GM18517 (cell line): Measurements from ENCODE around the gene MRPL24.

Source experiments
- ATAC-seq: cut with Tn5 transposase; IDR thresholded peaks from one replicate; pipeline ENCODE4 v1.9.1; 2021; ENCODE audit warnings: mild to moderate bottlenecking, moderate library complexity; ENCODE audit not compliant: unreplicated experiment

MRPL24 gene

DNA sequence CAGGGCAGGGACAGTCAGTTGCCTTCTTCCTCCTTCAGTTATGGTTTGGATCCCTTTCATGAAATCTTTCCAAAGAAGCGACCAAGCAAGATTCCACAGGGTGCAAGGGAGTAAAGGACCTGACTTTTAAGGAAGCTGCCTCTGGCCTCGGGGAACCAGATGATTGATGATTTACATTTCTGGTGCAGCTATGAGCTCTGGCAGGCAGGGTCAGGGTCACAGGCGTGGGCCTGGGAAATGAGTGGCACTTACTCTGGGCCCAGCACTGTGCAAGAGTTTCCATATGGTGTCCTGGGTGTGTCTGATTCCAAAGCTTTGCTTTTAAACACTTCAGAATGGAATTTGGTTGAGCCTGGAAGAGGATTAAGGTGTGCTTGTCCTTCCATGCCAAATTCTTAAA lies 28.3 kb downstream of the MRPL24 start:
- no peak for ATAC-seq

DNA sequence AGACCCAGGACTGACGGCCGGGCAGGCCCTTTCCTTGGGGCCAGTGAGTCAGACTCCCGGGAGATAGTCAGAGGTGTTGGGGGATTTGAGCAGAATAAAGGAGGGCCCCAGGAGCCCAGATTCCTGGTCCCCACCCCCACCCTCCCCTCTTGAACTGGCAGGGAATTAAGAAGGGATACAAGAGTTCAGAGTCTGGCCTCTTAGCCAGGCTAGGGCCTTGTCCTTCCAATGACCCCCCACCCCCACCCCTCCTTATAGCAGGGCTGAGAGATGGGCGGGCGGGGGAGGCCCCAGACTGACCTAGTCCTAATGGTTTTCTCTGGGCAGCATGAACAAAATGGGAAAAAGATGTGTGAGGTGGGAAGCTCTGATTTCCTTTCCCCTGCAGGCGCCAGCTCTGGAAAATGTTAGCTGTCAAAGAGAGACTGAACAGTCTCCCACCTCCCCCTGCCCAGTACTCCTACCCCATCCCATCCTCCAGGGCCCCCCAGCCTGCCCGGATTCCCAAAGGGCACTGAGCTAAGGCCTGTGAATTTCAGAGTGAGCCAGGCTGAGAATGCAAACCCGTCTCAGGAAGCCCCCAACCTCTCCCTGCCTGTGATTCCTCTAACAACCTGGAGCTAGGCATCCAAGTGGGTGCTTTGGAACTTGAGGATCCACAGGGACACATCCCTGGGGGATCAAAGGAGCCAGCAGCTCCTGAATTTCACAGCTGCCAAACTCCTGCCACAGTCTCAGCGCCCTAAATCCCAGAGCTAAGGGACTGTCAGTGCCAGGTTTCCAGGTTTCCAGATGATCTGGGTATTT lies 29.7 kb downstream of the MRPL24 start:
- ATAC-seq: no peak

DNA sequence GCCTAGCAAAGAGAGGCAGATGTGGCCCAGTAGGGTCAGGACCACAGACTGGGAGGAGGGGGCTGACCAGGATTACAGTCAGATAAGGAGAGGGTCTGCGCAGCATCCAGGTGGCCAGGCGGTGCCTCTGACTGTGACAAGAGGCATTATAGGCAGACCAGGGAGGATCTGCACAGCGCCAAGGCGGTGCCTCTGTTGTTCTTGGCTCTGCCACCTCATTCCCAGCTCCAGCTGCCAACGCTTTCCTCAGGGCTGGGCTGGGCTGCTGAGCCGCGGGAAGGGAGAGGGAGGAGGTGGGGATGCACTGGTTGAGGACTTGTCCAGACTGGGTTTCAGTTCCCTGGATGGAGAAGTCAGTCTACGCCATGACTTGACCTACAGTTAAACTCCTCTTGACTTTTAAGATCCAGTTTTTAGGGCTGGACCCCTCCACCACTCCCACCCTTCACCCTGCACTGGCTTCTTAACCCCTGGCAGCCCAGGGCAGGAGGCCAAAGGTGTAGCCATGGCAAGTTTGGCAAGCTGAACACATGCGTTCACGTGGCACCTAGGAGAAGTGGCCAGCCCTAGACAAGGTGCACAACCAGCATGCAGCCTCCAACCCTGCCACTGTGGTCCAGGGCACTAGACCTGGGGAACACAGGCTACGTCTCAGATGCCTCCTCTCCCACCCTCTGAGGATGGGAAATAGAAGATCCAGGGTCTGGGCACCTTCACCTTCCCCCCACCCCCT lies 31.0 kb downstream of the MRPL24 start:
- no peak for ATAC-seq

GRCh38 chr1:156709031-156709430 lies 31.9 kb downstream of the MRPL24 start:
- ATAC-seq: no peak

GRCh38 chr1:156708218-156708661 lies 32.6 kb downstream of the MRPL24 start:
- ATAC-seq: no peak

DNA sequence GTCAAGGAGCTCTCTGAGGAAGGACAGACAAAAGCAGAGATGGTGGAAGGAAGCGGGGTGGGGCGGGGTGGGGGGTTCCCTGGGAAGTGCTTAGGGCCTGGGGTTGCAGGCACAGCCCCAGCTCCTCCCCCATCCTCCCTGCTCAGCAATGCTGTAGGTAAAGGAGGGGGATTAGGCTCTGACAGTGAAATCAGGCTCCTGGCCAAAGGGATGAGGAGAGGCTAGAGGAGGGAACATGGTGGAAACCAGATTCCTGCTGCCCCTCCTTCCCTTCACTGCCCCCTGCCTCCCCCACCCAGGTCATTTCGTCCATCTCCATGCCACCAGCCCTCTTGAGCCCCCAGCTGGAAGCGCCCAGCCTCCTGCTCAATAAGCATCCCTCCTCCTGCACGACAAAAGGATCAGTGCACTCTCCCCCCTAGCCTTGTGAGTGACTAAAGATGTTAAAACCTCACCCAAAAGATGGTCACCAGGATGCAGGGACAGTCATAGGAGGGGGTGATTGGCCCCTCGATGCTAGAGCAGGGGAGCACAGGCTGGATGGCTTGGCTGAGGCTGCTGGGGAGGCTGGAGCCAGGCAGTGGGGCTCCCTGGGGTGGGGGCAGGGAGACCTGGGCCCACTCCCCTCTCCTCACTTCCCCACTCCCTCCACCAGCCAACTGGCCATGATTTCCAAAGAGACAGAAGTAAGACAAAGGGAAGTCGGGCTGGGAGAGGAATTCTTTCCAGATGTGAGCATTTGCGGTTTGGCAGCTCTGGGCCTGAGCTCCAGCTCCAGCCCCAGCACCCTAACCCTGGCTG lies 33.3 kb downstream of the MRPL24 start:
- no peak for ATAC-seq

GRCh38 chr1:156706657-156707416 lies 34.1 kb downstream of the MRPL24 start:
- no peak for ATAC-seq

GRCh38 chr1:156705918-156706656 lies 34.8 kb downstream of the MRPL24 start:
- no peak for ATAC-seq

DNA sequence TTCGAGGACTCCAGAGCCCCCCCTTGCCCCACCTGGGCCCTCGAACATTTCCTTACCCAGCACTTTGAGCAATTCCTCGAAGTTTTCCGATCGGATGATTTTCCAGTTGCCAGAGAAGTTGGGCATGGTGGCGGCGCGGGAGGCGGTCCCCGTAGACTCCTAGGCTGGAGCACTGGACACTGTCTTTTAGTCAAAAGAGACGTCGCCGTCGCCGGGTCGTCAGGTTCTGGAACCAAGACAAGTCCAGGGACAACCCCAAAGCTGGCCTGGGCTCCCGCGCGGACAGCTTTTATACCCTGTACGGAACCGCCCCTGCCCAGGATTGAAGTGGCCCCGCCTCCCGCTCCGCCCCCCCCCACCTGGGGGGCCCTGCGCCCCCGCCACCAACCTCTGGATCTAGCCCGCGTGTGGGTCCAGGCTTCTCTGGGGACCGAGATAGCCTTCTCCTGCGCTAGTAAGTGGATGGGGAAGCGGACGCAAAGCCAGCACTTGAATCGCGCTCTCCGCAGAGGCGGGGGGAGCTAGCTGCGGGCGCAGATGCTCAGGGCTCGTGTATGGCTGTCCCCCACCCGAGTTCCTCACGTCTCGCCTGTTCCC lies 35.5 kb downstream of the MRPL24 start, which contains the start of gene CRABP2:
CRABP2 (minus strand) TSS at position 263 of the 597 bp plus-strand sequence; CDS start at position 126, 137 bp downstream.
- no peak for ATAC-seq

DNA sequence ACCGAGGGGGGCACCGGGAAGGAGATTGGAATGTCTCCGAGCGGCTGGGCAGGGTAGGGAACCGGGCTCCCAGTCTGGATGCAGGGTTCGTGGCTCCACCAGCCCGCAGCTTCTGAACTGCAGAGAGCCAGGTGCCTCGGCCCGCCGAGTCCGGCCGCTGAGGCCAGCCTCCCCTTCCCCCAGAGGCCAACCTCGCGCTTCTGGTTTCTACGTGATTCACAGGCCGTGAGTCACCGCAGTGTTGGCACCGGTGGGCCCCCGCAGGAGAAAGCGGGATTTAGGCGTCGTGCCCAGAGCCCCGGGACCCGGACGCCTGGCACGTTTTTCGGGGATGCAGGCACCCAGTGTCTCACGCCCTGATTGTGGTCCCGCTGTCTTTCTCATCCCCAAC lies 36.0 kb downstream of the MRPL24 start:
- no peak for ATAC-seq

DNA sequence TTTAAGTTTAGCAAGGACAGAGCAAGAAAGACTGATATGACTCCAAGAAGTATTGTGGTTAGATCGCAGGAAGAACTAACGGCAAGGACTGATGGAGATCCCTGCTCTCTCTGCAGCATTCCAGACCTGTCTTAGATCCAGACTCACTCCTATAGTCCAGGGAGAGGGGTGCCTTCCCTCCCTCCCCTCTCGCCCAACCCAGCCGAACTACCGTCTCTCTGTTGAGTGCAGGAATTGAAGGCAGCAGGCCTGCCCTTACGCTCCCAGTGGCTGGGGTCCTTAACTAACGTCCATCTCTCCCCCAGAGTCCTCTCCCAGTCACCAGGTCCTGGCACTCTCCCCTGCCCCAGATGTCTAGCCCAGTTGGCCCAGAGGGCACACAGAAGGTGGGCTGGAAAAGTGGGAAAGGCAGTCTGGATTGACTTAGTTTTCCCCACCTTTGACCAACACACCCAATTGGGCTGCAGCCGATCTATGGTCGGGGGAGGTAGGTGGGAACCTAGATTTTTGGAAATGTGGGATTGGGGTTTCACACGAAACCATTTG lies 36.6 kb downstream of the MRPL24 start:
- no peak for ATAC-seq

- no peak for ATAC-seq
These were observed 37.1 kb downstream of the MRPL24 start for GRCh38 chr1:156703741-156704140.

DNA sequence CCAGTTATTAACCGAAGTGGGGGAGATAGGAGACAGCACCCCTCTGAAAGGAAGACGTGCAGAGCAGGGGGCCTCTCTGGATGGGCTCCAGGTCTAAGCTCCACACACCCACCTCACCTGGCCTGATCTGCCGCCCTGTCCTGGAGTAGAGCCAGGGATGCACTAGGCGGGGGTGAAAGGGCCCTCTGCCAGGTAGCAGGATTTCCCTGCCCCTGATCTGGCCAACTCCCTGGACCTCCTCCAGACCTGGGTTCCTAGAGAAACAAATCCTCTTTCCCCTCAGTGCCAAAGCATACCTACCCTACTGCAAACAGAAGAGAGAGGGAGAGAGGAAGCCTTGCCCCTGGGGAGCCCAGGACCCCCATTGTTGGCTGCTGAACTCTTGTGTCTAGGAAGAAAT lies 37.6 kb downstream of the MRPL24 start:
- no peak for ATAC-seq

GRCh38 chr1:156700736-156701531 lies 40.0 kb downstream of the MRPL24 start:
- ATAC-seq: no peak

DNA sequence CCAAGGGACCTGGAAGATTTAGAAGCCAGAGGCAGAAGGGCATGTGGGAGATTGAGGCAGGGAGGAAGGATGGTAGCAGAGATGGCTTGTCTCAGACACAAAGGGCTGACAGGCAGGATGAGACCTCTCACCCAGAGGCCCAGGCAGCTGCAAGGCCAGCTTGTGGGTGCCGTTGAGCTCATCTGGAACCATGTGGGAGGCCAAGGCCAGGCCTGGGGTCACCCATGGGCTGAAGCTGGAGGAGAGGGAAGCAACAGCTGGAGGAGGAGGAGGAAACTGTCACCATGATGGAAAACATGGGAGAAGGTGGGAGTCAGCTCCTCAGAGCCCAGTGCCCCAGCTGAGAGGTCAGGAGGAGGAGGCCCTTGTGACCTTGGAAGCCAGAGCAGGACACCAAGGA lies 41.9 kb downstream of the MRPL24 start:
- ATAC-seq: no peak

DNA sequence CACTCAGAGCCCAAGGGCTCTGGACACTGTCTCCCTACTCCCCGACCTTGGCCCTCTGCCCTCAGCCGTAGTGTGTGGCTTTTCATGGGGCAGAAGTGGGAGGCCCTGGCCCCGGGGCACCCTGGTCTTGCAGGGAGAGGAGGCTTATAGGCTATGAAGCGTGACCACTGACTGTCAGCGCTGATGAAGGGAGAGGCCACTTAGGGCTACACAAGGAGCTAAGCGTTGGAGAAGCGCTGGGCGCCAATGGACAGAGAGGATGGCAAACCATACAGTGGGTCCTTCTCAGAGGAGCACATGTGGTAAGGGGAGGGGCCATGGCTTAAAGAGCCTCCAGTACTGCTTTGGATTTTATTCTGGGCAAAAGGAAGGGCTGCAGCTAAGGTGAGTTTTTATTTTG lies 43.4 kb downstream of the MRPL24 start:
- ATAC-seq: no peak

- no peak for ATAC-seq
These were observed 44.1 kb downstream of the MRPL24 start for GRCh38 chr1:156696755-156697154.

- ATAC-seq: no peak
These were observed 46.3 kb downstream of the MRPL24 start for GRCh38 chr1:156694690-156694962.
